PC-3 (cell line): ENCODE data around the gene SCN8A.

ENCODE experiments used
- EZH2 ChIP-seq: fragments of 300-600 bp; sonication (generic); IDR thresholded peaks from one replicate; pipeline ENCODE4 v1.6.1; 2017; ENCODE audit warnings: antibody characterized with exemption, mild to moderate bottlenecking, low read length; ENCODE audit not compliant: unreplicated experiment
- EZH2phosphoT487 ChIP-seq: fragments of 300-600 bp; sonication (generic); IDR thresholded peaks from 2 replicates; pipeline ENCODE4 v1.6.1; 2018; ENCODE audit warnings: mild to moderate bottlenecking, antibody characterized with exemption, low read length, borderline replicate concordance

GRCh38 chr12:51675071-51675803, 84.2 kb downstream of the SCN8A start:
- TF ChIP-seq EZH2, result no peak
- no peak for TF ChIP-seq EZH2phosphoT487
